A549 (cell line): ENCODE data around the gene TCF12. TPM values are rescaled to one million over a fixed set of nuclear protein-coding genes. Genes with fewer than 3 reads are reported as not detected.

Experiments used
- ATAC-seq, 2 experiments: fragments of 200-7000 bp in 1 of 2; fragments of >200 bp in 1 of 2; cut with Nextera tagmentation in 1 of 2; cut with Tn5 transposase in 1 of 2; 3 replicates each; pipeline versions ENCODE4 v1.8.0 to v1.9.1; 2018 to 2020; ENCODE audit warnings: mild to moderate bottlenecking in 1 of 2, moderate library complexity in 1 of 2
- CTCF ChIA-PET: fragments of 300-600 bp; sonication (Branson Sonifier 250); formaldehyde crosslinking; extraction: SDS; loops from one replicate; lab custom pipeline; 2021; ENCODE audit warnings: antibody characterized with exemption, inconsistent platforms; lab: Yijun Ruan, JAX
- POLR2A ChIA-PET: fragments of 350-600 bp; formaldehyde crosslinking; extraction: SDS; loops from one replicate; lab custom pipeline; 2021; ENCODE audit warnings: antibody characterized with exemption, inconsistent platforms; lab: Yijun Ruan, JAX
- DNase-seq, 2 experiments: peaks; one replicate each; pipeline versions ENCODE4 v3.0.0 to v3.0.0-alpha.2; 2011 to 2016; ENCODE audit warnings: low read depth in 1 of 2, low spot score in 1 of 2
- FAIRE-seq: peaks from 2 replicates; lab custom pipeline; 2011; peaks lifted over from hg19 to GRCh38; lab: Jason Lieb, UNC
- H3K27ac ChIP-seq, 2 experiments: fragments of >200 bp; sonication (Bioruptor Twin); formaldehyde crosslinking; 3 replicates each; pipeline ENCODE4 v1.5.1; 2016 to 2017
- H3K4me1 ChIP-seq: fragments of >200 bp; sonication (Bioruptor Twin); formaldehyde crosslinking; 3 replicates; pipeline ENCODE4 v1.6.1; 2016
- H3K4me2 ChIP-seq: fragments of >200 bp; sonication (Bioruptor Twin); formaldehyde crosslinking; 3 replicates; pipeline ENCODE4 v1.6.1; 2016
- H3K4me3 ChIP-seq: fragments of >200 bp; sonication (Bioruptor Twin); formaldehyde crosslinking; 3 replicates; pipeline ENCODE4 v1.5.1; 2016
- H3K9me3 ChIP-seq: fragments of >200 bp; sonication (Bioruptor Twin); formaldehyde crosslinking; 3 replicates; pipeline ENCODE4 v1.6.1; 2016
- CTCF ChIP-seq: fragments of >200 bp; sonication (Bioruptor Twin); formaldehyde crosslinking; IDR thresholded peaks from 3 replicates; pipeline ENCODE4 v1.5.1; 2016
- EHMT2 ChIP-seq: fragments of 200-600 bp; sonication (generic); IDR thresholded peaks from 2 replicates; pipeline ENCODE4 v1.6.1; 2016; ENCODE audit warnings: antibody characterized with exemption, low read depth, mild to moderate bottlenecking, moderate library complexity
- EP300 ChIP-seq, 2 experiments: fragments of >200 bp; sonication (Bioruptor Twin); formaldehyde crosslinking; IDR thresholded peaks; 2 replicates in 1 of 2; 3 replicates in 1 of 2; pipeline ENCODE4 v1.6.1; 2016 to 2017
- FOSB ChIP-seq: fragments of 250-450 bp; sonication (Bioruptor Pico); IDR thresholded peaks from 2 replicates; pipeline ENCODE4 v1.5.0; 2020; ENCODE audit warnings: mild to moderate bottlenecking, moderate library complexity
- FOXS1 ChIP-seq: fragments of 250-450 bp; sonication (Bioruptor Pico); IDR thresholded peaks from 2 replicates; pipeline ENCODE4 v1.5.0; 2020; ENCODE audit warnings: mild to moderate bottlenecking, moderate library complexity
- GATA3 ChIP-seq: IDR thresholded peaks from 2 replicates; pipeline ENCODE4 v1.6.1; 2012; ENCODE audit warnings: borderline replicate concordance
- HDAC2 ChIP-seq: fragments of 200-600 bp; sonication (generic); IDR thresholded peaks from 2 replicates; pipeline ENCODE4 v1.6.1; 2016
- HMGXB4 ChIP-seq: fragments of 250-450 bp; sonication (Bioruptor Pico); IDR thresholded peaks from 2 replicates; pipeline ENCODE4 v1.5.0; 2021; ENCODE audit warnings: mild to moderate bottlenecking, moderate library complexity, borderline replicate concordance
- KDM1A ChIP-seq: fragments of 200-600 bp; sonication (generic); IDR thresholded peaks from 2 replicates; pipeline ENCODE4 v1.6.1; 2016; ENCODE audit warnings: low read depth, mild to moderate bottlenecking
- MAZ ChIP-seq: fragments of 150-350 bp; IDR thresholded peaks from 2 replicates; pipeline ENCODE4 v1.6.1; 2014; ENCODE audit warnings: antibody characterized with exemption, low read depth, low read length, borderline replicate concordance
- NPAS2 ChIP-seq: fragments of 250-450 bp; sonication (Bioruptor Pico); IDR thresholded peaks from 2 replicates; pipeline ENCODE4 v1.8.0; 2022; ENCODE audit warnings: mild to moderate bottlenecking, moderate library complexity, borderline replicate concordance
- NR3C1 ChIP-seq: fragments of >200 bp; sonication (Bioruptor Twin); formaldehyde crosslinking; IDR thresholded peaks from 3 replicates; pipeline ENCODE4 v1.6.1; 2017
- PHF8 ChIP-seq: fragments of 200-600 bp; sonication (generic); IDR thresholded peaks from 2 replicates; pipeline ENCODE4 v1.6.1; 2016; ENCODE audit warnings: low read depth, mild to moderate bottlenecking, antibody characterized with exemption, moderate library complexity, borderline replicate concordance
- POLR2A ChIP-seq: IDR thresholded peaks from 2 replicates; pipeline ENCODE4 v1.6.1; 2012; ENCODE audit warnings: mild to moderate bottlenecking, low read length
- RAD21 ChIP-seq, 2 experiments: fragments of >200 bp in 1 of 2; sonication (Bioruptor Twin) in 1 of 2; formaldehyde crosslinking in 1 of 2; IDR thresholded peaks in 1 of 2; conservative IDR thresholded peaks in 1 of 2; 2 replicates in 1 of 2; 3 replicates in 1 of 2; pipeline ENCODE4 v1.6.1; 2012 to 2018; ENCODE audit warnings: inconsistent platforms in 1 of 2
- RCOR1 ChIP-seq: fragments of 150-350 bp; IDR thresholded peaks from 2 replicates; pipeline ENCODE4 v1.6.1; 2014; ENCODE audit warnings: antibody characterized with exemption, low read length, low read depth
- REST ChIP-seq: fragments of 200-600 bp; sonication (generic); IDR thresholded peaks from 2 replicates; pipeline ENCODE4 v1.6.1; 2016; ENCODE audit warnings: antibody characterized with exemption, mild to moderate bottlenecking, moderate library complexity
- SMC3 ChIP-seq: fragments of >200 bp; sonication (Bioruptor Twin); formaldehyde crosslinking; IDR thresholded peaks from 3 replicates; pipeline ENCODE4 v1.6.1; 2018; ENCODE audit warnings: inconsistent platforms
- WGBS: methylation state at CpG from one replicate; pipeline ENCODE4 v1.1.6; 2017; ENCODE audit errors: missing lambda C conversion rate; 5-methylcytosine and 5-hydroxymethylcytosine counted together
- polyA plus RNA-seq, 4 experiments: library from polyadenylated mRNA; depleted of rRNA in 3 of 4; stranded (reverse); fragments of >200 nt; fragmentation: RNase III in 1 of 4; extraction: RNeasy Plus Mini Kit Qiagen cat#74134 plus additional on column Dnase treatment in 1 of 4; gene quantifications; 2 replicates in 3 of 4; 3 replicates in 1 of 4; pipeline ENCODE4 v1.2.3, GENCODE V29; 2011 to 2017
- TF ChIP-seq, protein P1 (sequence below): IDR thresholded peaks from 2 replicates; pipeline ENCODE4 v1.6.1; 2012; ENCODE audit warnings: low read depth, borderline replicate concordance

Gene TCF12
- polyA plus RNA-seq, 2 of the 4 experiments (the other 2 are of a cell fraction), result 36.3 to 121 TPM

DNA sequence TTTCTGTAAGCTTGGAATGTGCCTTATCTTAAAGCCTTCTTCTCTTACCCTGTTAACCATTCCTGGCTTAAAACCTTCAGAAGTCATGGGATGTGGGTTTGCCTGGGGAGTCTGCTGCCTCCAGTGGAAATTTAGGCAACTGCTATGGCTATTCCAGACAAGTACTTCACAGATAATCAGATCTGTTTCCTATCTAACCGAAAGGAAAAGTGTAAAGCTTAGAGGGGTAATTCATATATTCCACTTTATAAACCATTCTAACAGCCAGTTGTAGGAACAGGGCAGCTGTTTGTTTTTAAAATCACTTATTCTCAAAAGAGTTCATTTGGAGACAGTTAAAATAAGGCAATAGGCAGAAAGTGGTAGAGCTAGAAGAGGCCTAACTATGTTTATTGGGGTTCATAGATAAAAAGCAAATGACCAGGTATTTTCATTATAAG is 219.9 kb downstream of the TCF12 start:
- no peak overlapping the region for H3K4me3 ChIP-seq
- TF ChIP-seq, protein P1, sequence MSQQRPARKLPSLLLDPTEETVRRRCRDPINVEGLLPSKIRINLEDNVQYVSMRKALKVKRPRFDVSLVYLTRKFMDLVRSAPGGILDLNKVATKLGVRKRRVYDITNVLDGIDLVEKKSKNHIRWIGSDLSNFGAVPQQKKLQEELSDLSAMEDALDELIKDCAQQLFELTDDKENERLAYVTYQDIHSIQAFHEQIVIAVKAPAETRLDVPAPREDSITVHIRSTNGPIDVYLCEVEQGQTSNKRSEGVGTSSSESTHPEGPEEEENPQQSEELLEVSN, result no peak
- TF ChIP-seq SMC3 (peak; percentile 51), RAD21 (conservative IDR thresholded peaks at IDR 0.05 in 1 of 2, IDR thresholded peaks at IDR 0.05 in 1 of 2) (peak; percentile 69 to 76), CTCF (peak; percentile 76)
- TF ChIP-seq, all 56 proteins: peak for 3
- ATAC-seq (peak; percentile 99), FAIRE-seq (peak; percentile 88), DNase-seq (peak; percentile 63 to 79)
- Histone ChIP-seq H3K9me3 (no peaks in the 10 kb centered on the region), H3K27ac (no peak overlapping the region), H3K4me1 (peaks cover 9% of the 10 kb centered on the region; the same call in 1 of the 3 replicates), H3K4me2 (no peak overlapping the region)
- POLR2A ChIA-PET, result interaction anchor here (0.6 to 1.1 kb wide), 2 partner anchors 54 to 220 kb away, joined by 3 to 5 read pairs; partner anchors contain the start of gene TCF12
- CTCF ChIA-PET, result interaction anchor here (0.6 to 1.8 kb wide), 50 partner anchors 8 to 789 kb away, joined by 3 to 13 read pairs (median 4); partner anchors contain the start of gene TCF12
- 45% methylated on average over 1 of the region's 1 CpG for WGBS

- no peaks in the 10 kb centered on the region for H3K9me3 ChIP-seq
- TF ChIP-seq KDM1A (no peak), POLR2A (no peak), FOXS1 (CRISPR knock-in tag) (no peak), EP300 (IDR thresholded peaks at IDR 0.05) (no peak), RAD21 (conservative IDR thresholded peaks at IDR 0.05 in 1 of 2, IDR thresholded peaks at IDR 0.05 in 1 of 2) (no peak), REST (no peak), HMGXB4 (CRISPR knock-in tag) (no peak), PHF8 (no peak), NPAS2 (no peak), HDAC2 (no peak), GATA3 (no peak), NR3C1 (no peak), FOSB (CRISPR knock-in tag) (no peak), MAZ (no peak), EHMT2 (no peak), RCOR1 (no peak)
- TF ChIP-seq, all 56 proteins: peak for 0
- Histone ChIP-seq H3K27ac (no peak overlapping the region), H3K4me1 (no peaks in the 10 kb centered on the region; the same call in 2 of the 3 replicates), H3K4me3 (no peak overlapping the region), H3K4me2 (no peak overlapping the region)
- DNase-seq (no peak), ATAC-seq (no peak), FAIRE-seq (peak; percentile 80)
- WGBS, result 83% methylated on average over 1 of the region's 1 CpG
- ChIA-PET POLR2A (no interaction called here), CTCF (no interaction called here)
Measured at GRCh38 chr15:57143511-57144078, 225.2 kb downstream of the TCF12 start.
